NCI-H1417 treated with DMSO at 0.1 percent for 48 hours (cell line): ENCODE data around the gene AQP3.
"Not testable (repeated sequence)": the region's sequence is repeated elsewhere in the genome, so short reads cannot be mapped to it uniquely, and the experiment has no call there.

Experiments
- DNase-seq: peaks from one replicate; lab custom pipeline; 2025; lab: John Stamatoyannopoulos, UW

Gene AQP3

DNA sequence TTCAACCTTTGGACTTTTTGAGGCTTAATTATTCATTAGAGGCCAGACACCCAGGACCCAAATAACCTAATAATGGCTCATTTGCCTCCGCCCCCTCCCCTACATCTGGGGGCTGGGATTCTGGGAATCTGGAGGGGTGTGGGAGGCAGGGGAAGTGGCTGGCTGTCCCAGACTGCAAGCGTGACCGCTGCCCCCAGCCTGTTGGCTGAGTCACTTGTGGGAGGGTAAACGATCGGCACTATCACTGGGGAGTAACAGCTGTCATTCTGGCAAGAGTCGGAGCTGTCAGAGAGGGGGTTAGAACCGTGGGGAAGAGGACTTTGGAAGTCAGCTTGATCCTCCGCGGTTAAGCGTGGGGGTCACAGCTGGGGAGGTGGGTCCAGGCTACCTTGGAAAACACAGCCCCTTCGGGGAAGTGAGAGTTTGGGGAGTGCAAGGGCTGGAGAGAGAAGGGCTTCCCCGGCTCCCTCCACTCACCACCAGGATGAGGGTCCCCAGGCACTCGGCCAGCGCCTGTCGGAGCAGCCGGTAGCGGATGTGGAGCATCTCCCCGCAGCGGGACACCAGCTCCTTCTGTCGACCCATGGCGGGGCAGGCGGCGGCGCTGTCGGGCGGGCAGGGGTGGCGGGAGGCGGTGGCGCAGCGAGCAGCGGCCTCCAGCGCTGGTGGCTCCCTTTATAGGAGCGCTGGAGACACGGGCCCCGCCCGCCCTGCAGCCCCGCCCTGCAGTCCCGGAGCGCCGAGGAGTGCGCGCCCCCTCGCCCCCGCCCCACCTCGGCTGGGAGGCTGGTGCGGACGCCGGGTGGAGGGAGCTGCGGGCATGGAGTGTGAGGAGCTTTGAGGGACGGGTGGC is at the start of gene AQP3:
Gene AQP3 (minus strand): TSS at position 648 of the 853 bp plus-strand sequence. CDS start 63 bp downstream, at position 585.
- DNase-seq = no peak

DNA sequence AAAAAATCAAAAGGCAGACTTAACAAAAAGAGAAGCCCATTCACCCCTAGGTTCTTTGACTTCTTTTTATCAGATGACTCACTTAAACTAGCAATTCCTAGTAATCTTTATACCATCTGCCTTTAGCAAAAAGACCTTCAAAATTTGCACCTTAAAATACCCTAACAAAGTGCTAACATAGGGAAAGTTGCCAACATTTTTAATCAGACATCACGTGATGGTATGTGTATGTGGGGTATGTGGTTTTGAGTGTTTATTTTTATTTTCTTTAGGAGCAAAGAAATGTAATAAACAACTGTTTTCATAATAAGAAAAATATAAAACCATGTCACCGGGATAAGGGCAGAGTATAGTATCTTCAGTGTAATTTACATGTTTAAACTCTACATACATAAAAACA is 46.4 kb upstream of the AQP3 start:
- not testable (repeated sequence) for DNase-seq

DNA sequence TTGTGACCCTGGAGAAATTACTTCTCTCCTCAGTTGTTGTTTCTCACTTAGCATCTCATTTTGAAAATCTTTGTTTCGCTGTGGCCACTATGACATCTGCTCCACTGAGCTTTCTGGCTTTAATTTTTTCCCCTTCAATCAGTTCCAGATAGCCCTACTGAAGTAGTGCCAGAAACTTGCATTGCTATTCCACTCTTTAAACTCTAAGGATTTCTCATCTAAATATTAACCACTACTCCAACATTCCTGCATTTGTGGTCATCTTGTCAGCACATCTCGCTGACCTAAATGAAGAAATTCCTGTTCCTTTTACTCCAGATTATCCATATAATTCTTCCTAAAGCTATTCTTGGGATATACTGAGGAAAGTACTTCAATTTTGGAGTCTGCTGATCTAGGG is 41.7 kb upstream of the AQP3 start:
- no peak for DNase-seq

DNA sequence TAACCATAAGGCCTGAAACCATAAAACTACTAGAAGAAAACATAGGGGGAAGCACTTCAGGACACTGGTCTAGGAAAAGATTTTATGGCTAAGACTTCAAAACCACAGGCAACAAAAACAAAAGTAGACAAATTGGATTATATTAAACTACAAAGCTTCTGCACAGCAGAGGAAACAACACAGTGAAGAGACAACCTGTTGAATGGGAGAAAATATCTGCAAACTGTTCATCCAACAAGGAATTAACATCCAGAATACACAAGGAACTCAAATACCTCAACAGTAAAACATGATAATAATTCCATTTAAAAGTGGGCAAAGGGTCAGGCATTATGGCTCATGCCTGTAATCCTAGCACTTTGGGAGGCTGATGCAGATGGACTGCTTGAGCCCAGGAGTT is 37.9 kb upstream of the AQP3 start:
- DNase-seq = not testable (repeated sequence)

DNA sequence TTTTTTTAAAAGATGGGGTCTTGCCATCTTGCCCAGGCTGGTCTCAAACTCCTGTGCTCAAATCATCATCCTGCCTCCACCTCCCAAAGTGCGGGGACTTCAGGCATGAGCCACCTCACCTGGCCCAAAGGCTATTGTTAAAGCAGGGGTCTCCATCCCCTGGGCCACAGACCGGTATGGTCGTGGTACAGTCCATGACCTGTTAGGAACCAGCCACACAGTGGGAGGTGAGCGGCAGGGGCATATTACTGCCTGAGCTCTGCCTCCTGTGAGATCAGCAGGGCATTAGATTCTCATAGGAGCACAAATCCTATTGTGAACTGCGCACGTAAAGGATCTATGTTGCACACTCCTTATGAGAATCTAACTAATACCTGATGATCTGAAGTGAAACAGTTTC is 33.6 kb upstream of the AQP3 start:
- no peak for DNase-seq

DNA sequence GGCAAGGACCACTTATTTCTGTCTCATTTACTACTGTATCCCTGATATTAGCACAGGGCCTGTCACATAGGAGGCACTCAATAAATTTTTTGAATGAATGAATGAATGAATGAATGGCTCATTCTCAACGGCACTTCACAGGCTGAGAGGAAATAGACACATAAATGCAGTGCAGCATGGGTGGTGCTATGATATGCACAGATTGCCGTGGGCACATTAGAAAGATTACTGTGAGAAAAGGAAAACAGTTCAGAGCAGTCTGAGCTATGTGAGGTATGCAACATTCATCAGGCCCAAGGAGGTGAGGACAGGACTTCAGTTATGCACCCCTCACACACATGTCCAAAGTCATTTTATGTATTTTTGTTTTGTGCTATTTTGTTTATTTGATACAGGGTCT is 32.7 kb upstream of the AQP3 start:
- no peak for DNase-seq

DNA sequence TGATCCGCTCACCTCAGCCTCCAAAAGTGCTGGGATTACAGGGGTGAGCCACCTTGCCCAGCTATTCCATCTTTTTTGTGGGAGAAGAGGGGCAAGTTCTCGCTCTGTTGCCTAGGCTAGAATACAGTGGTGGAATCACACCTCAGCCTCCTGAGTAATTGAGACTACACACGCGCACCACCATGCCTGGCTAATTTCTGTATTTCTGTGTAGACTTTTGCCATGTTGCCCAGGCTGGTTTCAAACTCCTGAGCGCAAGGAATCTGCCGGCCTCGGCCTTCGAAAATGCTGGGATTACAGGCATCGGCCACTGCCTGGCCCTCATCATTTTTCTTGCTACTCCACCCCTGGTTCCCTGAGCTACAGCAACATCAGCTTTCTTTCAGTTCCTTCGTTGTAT is 29.1 kb upstream of the AQP3 start:
- DNase-seq = no peak

DNA sequence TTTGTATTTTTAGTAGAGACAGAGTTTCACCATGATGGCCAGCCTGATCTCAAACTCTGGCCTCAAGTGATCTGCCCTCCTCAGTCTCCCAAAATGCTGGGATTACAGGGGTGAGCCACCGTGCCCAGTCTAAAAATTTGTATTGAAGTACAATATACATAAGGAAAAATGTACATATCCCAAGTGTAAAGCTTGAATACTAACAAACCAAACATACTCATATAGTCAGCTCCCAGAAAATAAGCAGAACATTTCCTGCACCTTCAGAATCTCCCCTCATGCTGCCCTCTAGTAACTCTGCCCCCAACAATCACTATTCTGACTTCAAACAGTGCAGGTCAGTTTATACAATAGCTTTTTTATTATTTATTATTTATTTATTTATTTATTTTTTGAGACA is 28.0 kb upstream of the AQP3 start:
- DNase-seq = no peak

DNA sequence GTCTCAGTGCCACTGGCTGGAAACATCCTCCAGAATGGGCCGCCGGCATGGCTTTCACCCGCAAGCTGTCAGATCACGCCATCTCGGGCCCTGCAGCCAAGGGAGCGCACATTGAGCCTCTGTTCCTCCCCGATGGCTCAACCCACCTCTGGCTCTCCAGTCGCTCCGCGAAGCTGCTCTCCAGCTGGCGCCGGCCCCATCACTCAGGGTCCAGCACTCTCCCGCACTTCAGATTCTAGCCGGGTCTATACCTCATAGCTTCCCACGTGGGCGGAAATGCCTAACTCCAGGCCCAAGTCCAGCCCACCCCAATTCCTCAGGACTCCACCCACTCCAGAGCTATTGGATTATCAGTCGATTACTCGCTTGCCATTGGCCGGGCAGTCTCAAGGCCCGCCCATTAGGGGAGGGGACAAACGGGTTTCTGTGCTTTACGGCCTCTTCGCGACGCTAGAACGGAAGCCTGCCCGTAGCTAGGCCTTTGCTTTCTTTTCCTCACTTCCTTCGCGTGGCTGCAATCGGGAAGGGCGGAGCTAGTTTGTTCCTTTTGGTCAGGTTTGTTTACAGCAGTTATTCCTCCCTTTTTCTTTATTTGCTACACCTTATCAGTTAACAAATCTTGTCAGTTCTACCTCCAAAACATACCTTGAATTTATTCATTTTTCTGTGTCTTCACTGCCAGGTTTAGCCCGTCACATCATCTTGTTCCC is 26.4 kb upstream of the AQP3 start, which contains the start of gene NOL6:
Gene NOL6 (minus strand): TSS at position 282 of the 710 bp plus-strand sequence. CDS start 82 bp downstream, at position 200.
- DNase-seq = peak; percentile 68

DNA sequence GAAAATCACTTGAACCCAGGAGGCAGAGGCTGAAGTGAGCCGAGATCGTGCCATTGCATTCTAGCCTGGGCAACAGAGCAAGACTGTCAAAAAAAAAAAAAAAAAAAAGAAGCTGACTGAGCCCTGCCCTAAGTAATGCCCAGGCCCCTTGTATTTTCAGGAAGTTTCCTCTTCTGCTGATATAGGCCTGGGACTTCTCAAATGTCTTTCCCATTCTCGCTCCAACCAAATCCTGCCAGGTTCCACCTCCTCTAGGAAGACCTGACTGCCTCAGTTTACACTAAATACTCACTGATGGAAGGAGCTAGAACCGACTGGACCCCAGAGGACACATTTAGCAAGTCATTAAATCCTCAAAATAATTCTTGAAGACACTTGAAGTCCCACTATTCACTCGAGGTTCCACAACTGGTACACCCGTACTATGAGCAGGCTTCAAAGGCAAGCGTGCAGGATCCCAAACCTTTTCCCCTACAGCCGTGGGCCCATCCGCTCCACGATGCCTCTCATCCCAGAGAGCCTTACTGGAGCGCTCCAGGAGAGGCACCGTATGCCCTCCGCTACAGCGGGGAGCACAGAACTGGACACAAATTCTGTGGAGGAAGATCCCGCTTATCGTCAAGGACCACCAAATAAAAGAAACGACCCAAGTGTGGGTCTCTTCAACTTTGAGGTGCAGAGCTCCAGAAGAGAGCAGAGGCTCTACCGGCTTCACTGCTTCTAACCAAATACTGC is 25.7 kb upstream of the AQP3 start:
- no peak for DNase-seq

DNA sequence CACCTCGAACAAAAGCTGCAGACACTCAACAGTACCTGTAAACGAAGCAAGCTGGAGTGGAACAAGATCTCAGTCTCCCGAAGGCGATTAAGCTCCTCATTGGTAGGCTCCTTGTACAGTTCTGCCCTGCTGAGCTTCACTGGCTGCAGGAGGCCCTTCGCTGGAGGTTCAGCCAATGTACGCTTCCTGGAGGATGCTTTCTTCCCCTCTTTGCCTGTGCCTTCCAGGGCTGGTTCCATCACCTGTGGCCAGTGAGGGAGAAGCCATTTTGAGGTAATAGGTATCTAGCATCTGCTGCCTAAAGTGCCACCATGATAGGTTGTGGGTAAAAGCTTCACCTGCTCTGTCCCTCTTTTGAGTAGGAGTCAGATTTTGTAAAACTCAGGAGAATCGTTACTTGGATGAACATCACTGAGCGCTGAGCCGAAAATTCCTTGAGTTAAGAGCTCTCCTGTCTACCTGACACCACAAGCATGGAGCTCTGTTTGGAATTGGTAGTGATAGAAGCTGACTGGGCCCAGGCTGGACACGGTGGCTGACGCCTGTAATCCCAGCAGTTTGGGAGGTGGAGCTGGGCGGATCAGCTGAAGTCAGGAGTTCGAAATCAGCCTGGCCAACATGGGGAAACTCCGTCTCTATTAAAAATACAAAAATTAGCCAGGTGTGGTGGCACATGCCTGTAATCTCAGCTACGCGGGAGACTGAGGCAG is 24.9 kb upstream of the AQP3 start:
- no peak for DNase-seq

DNA sequence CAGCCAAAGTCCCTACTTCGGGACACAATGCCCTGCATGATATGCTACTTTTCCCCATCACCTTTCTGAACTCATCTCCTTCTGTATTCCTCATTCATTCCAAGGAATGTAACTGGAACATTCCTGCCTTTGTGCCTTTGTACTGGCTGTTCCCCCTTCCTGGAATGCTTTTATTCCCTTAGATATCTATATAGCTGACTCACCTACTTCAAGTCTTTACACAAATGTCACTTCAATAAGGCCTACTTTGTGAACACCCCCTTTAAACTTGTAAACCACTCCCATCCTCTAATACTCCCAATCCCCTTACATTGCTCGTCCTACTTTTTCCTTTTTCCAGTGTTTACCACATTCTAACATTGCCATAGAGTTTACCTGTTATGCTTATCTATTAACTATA is 24.0 kb upstream of the AQP3 start:
- no peak for DNase-seq

DNA sequence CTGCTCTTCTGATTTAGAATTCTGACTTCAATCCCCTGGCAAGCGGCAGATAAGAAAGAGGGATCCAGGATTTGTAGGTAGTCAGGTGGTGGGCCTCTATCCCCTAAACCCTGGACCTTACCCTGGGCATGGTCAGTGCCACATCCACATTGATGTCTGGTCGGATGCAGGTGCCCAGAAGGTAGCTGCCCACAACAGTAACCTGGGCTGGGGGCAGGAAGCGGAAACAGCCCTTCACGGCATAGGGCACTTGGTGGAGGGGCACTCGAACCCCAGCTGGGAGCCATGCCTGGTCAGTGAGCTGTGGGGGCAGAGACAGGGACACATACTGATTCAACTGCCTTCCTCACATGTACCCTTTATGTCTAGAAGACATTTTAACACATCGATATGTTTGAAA is 22.5 kb upstream of the AQP3 start:
- no peak for DNase-seq

DNA sequence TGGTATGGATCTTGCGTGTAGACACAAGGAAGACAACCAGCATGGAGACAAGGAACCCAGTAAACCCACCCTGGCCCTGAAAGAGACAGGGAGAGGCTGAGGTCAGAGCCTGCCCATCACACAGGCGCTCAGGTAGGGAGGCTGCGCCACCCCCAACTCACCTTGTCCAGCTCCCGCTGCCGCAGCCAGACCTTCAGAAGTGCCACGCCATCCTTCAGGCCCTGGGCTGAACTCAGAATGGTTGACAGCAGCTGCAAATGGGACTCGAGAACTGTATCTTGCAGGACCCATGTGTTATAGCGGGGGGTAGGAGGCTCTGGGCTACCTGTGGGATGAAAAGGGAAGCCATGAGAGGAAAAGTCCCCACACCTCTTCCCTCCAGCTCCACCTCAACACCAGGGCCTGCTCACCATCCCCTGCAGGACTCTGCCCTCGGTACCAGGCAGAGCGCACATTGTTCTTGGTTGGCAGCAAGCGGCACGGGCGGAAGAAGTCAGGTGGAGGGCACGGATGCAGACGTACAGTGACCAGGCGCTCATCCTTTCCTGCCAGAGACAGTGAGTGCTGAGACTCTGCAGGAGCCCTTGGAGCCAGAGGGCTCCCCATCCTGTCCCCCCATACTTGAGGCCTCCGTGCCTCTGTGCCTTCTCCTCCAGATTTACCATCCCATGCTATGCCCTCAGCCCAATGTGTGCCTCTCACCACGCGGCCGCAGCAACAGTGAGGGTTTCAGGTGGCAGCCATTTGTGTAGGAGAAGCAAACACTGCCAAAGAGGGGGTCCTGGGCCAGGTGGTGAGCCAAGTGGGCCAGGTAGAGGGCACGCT is 21.6 kb upstream of the AQP3 start:
- no peak for DNase-seq

DNA sequence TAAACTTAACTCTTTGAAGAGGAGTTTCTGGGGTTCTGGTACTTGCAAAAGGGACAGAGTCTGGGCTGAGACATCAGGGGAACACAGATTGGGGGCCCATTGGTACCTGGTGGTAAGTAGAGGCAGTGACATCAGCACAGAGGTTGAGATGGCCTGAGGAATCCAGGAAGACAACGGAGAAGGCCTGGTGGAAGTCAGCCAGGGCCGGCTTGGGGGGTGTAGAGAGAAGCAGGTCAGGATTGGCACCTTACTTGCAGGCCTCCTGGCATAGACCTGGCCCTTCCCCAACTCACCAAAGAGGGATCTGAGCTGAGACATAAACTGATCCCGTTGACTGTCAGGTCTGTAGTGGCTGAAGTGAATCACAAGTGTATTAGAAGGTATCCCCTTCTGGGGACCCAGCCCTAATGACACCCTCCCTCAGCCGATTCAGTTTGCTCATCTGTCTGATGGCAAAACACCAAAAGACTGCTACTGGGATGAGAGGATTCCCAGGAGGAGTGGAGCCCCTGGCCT is 20.9 kb upstream of the AQP3 start:
- DNase-seq = no peak

DNA sequence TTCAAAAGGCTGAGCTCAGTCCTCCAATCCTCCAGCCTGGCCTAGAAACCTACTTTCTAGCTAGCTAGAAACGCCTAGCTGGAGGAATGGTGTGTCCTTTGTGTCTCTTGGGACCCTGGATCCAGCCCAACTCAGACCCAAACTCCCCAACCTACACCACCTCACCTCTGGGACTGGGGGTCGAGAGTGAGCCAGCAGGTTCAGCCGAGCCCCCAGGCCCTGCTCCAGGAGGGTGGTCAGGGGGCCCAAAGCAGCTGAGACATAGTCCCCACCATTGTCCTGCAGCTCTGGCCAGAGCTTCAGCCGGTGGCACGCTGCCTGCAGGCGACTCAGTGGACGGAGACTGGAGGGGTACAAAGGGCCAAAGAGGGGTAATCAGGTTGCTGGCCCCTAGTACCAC is 20.1 kb upstream of the AQP3 start:
- no peak for DNase-seq

DNA sequence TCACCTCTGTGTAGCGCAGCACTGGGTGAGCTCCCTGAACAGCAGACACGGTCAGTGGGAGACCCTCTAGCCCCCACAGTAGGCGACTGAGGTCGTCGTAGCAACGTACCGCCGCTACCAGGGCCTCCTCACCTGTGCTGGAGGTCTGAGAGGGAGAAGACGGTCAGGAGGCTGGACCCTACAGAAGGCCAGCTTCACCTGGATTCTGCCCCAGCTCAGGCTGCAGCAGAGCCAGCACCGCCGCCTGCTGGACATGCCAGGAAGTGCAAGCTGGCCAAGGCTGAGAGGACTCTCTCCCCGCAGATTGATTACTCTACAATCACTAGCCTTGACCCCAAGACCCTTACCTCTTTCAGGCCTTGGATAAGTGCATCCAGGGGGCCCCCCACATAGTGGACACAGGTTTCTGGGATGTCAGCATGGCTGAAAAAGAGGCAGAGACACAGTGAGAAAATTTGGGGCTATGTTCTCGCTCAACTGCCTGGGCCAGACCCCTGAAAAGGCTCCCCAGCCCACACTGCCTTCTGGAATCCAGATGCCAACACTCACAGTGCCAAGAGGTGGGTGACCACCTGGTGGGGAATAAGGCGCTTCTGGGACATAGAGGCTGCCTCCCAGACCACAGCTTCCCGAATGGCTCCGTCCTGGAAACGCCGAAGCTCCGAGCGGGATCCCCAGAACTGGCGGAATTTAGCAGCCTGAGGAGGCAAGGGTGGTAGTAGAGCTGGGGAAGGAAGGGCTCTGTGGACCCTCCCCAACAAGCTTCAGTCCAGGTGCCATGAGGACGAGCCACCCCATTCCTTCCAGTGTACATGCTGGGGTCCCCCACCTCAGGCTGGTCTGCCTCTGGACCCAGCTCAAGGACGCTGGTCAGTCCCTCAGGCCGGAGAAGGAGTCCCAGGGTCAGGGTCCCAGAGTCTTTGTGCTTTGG is 19.4 kb upstream of the AQP3 start:
- DNase-seq = no peak

DNA sequence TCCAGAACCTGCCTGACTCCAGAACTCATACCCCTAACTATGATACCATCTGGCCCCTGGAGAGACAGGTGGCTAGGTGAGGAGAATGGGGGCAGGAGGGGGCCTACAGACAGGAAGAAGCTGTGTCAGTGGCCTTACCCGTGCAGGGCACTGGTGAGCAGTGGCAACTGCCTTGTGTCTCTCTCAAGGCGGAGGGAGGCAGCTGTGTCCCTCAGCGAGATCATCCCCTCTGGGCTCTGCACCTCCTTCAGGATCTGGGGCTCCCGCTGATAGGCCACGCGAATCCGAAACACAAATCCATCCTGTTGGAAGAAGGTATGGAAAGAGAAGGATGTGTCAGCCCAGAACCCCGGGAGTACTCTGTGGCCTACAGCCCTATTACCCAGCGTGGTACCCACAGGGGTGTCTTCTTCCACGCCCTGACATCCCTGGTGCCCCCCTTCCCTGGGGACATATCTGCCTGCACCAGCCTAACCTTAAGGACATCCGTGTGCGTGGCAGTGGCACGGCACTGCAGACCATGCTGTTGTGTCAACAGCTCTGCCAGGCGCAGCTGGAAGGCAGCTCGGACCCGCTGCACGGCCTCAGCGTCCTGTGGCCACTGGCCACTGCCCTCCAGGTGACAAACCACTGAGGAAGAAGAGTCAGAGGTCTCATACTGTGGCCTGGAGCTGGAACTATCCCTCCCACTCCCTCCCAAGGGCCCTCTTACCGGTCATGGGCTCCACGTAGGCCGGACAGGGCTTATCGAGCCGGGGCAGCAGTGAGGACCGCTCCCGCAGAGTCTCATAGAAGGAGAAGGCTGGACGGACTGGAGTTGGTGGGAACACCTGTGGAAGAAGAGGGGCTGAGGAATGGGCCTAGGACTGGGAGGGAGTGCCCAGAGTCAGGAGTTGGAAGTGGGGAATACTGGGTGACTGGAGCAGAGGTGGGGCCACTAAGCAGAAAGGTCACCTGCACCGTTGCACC is 18.5 kb upstream of the AQP3 start:
- DNase-seq = no peak

DNA sequence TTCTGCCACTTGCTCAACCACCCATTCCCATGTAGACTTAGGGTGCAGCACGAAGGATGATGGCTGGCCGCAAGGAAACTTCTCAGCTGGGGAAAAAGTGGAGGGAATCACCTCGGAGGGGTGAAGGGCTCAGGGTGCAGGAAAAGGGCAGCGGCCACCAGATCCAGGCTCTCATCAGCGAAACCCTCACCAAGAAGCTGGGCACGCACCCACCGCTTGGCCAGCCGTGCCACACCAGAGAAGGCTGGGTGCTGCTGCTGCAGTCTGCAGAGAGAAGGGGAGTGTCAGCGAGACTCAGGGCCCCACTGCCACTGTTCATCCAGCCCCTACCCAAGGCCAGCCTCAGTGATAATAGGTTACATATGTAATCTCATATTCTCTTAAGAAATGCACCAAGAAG is 17.7 kb upstream of the AQP3 start:
- no peak for DNase-seq
